Upper lobe of right lung (tissue), 1 donor: Measurements from ENCODE around the gene NPTXR. TPM values are rescaled to one million over a fixed set of nuclear protein-coding genes. Genes with fewer than 3 reads are reported as not detected.

Source experiments
- ATAC-seq: fragments of 200-7000 bp; cut with Tn5 transposase; one replicate; pipeline ENCODE4 v1.9.1; 2020; ENCODE audit warnings: mild to moderate bottlenecking, moderate library complexity
- DNase-seq: peaks from one replicate; pipeline ENCODE4 v3.0.0-alpha.2; 2020
- H3K27ac ChIP-seq: fragments of 200-600 bp; one replicate; pipeline ENCODE4 v1.8.0; 2022
- H3K27me3 ChIP-seq: fragments of 200-600 bp; one replicate; pipeline ENCODE4 v1.8.0; 2022; ENCODE audit warnings: mild to moderate bottlenecking
- H3K36me3 ChIP-seq: fragments of 200-600 bp; one replicate; pipeline ENCODE4 v1.8.0; 2022
- H3K4me1 ChIP-seq: fragments of 200-600 bp; one replicate; pipeline ENCODE4 v1.8.0; 2022
- H3K4me3 ChIP-seq: fragments of 200-600 bp; one replicate; pipeline ENCODE4 v1.8.0; 2022; ENCODE audit warnings: mild to moderate bottlenecking
- H3K9me3 ChIP-seq: fragments of 200-600 bp; one replicate; pipeline ENCODE4 v1.8.0; 2022
- CTCF ChIP-seq: fragments of 200-600 bp; IDR thresholded peaks from one replicate; pipeline ENCODE4 v1.8.0; 2022; ENCODE audit warnings: antibody characterized with exemption
- intact Hi-C: fragments of 100-400 bp; cut with DNase I; formaldehyde crosslinking; loops from one replicate; pipeline ENCODE4 v1.11.0; 2022
- total RNA-seq: library from RNA; stranded (reverse); fragmentation: NEBNext Ultra II Directional; extraction: Animal tissue kit (Norgen Biotek cat#: 25700); gene quantifications from one replicate; pipeline ENCODE4 v1.2.1, GENCODE V29; 2021
- donor health status: DM: no; HTN: yes; CAD: no; lungs with severe emphysema.

NPTXR gene
- total RNA-seq, 1 donor from 2014 or later: 6.3 TPM

- no peaks in the 10 kb centered on the region for H3K4me1 ChIP-seq
- no peak overlapping the region for H3K27ac ChIP-seq
- intact Hi-C loops: no loop called here
- DNase-seq: no peak
- H3K36me3 ChIP-seq: no peaks in the 10 kb centered on the region
- no peak for ATAC-seq
- H3K9me3 ChIP-seq: no peaks in the 10 kb centered on the region
- no peak for TF ChIP-seq CTCF
- H3K27me3 ChIP-seq: peaks cover 24% of the 10 kb centered on the region
- H3K4me3 ChIP-seq: no peak overlapping the region
Observed at GRCh38 chr22:38841635-38842034, 2.2 kb downstream of the NPTXR start.

- intact Hi-C loops: no loop called here
Observed at GRCh38 chr22:38841211-38841610, 2.6 kb downstream of the NPTXR start.

GRCh38 chr22:38840129-38840528, 3.7 kb downstream of the NPTXR start:
- DNase-seq (no peak), ATAC-seq (no peak)
- intact Hi-C loops: no loop called here
- H3K36me3 ChIP-seq: no peaks in the 10 kb centered on the region
- H3K4me3 ChIP-seq: no peak overlapping the region
- H3K9me3 ChIP-seq: no peaks in the 10 kb centered on the region
- no peaks in the 10 kb centered on the region for H3K4me1 ChIP-seq
- H3K27me3 ChIP-seq: peaks cover 24% of the 10 kb centered on the region
- TF ChIP-seq CTCF: no peak
- H3K27ac ChIP-seq: no peak overlapping the region

More at GRCh38 chr22:38841211-38841610, 2.6 kb downstream of the NPTXR start:
- Histone ChIP-seq H3K36me3 (no peaks in the 10 kb centered on the region), H3K27ac (no peak overlapping the region), H3K27me3 (peaks cover 24% of the 10 kb centered on the region), H3K4me3 (no peak overlapping the region), H3K9me3 (no peaks in the 10 kb centered on the region), H3K4me1 (no peaks in the 10 kb centered on the region)
- TF ChIP-seq CTCF: no peak
- no peak for ATAC-seq
- no peak for DNase-seq

GRCh38 chr22:38839686-38840085, 4.1 kb downstream of the NPTXR start:
- H3K4me1 ChIP-seq: no peaks in the 10 kb centered on the region
- no peak for DNase-seq
- no peak overlapping the region for H3K4me3 ChIP-seq
- peaks cover 23% of the 10 kb centered on the region for H3K27me3 ChIP-seq
- H3K9me3 ChIP-seq: no peaks in the 10 kb centered on the region
- intact Hi-C loops: no loop called here
- no peaks in the 10 kb centered on the region for H3K36me3 ChIP-seq
- no peak for ATAC-seq
- TF ChIP-seq CTCF: no peak
- no peak overlapping the region for H3K27ac ChIP-seq

GRCh38 chr22:38837414-38837928, 6.4 kb downstream of the NPTXR start:
- intact Hi-C loops: no loop called here
- H3K4me3 ChIP-seq: no peak overlapping the region
- H3K4me1 ChIP-seq: no peaks in the 10 kb centered on the region
- ATAC-seq (no peak), DNase-seq (no peak)
- no peak overlapping the region for H3K27ac ChIP-seq
- H3K27me3 ChIP-seq: peaks cover 14% of the 10 kb centered on the region
- no peaks in the 10 kb centered on the region for H3K9me3 ChIP-seq
- TF ChIP-seq CTCF: no peak
- no peaks in the 10 kb centered on the region for H3K36me3 ChIP-seq

- TF ChIP-seq CTCF: no peak
- intact Hi-C loops: no loop called here
- DNase-seq: no peak
Observed at GRCh38 chr22:38835888-38836301, 7.9 kb downstream of the NPTXR start.

More at GRCh38 chr22:38835888-38836301, 7.9 kb downstream of the NPTXR start:
- Histone ChIP-seq H3K4me3 (no peak overlapping the region), H3K9me3 (no peaks in the 10 kb centered on the region), H3K27ac (no peak overlapping the region), H3K4me1 (no peaks in the 10 kb centered on the region), H3K36me3 (no peaks in the 10 kb centered on the region), H3K27me3 (peaks cover under 1% of the 10 kb centered on the region)
- ATAC-seq: no peak
